ENCODE results near the gene STX10. TPM values are rescaled to one million over a fixed set of nuclear protein-coding genes. Genes with fewer than 3 reads are reported as not detected.

The STX10 gene
- total RNA-seq, 1 experiment from 2014 or later = 179 TPM

- intact Hi-C loops (cut with micrococcal nuclease) = loop anchor here (1.0 kb wide), 1 partner anchor 32 kb away; the partner anchor contains the start of genes IER2 and STX10
- DNase-seq = peak; percentile 95
- TF ChIP-seq EZH2 (IDR thresholded peaks at IDR 0.05; ENCODE audit: low read length, unreplicated experiment) = no peak
- TF ChIP-seq CTCF (conservative IDR thresholded peaks at IDR 0.05; ENCODE audit: low read depth, low read length) = no peak
- TF ChIP-seq EZH2phosphoT487 (IDR thresholded peaks at IDR 0.05; ENCODE audit: borderline replicate concordance, low read length) = no peak
- Histone ChIP-seq H3K36me3 (ENCODE audit: low read depth, low read length) (peaks cover 23% of the 10 kb centered on the region; the same call in 1 of the 2 replicates), H3K9ac (ENCODE audit: low read length) (peak within 1 kb of the TSS; percentile 95), H3K4me2 (ENCODE audit: low read length) (peak within 1 kb of the TSS; percentile 96), H3K79me2 (ENCODE audit: low read length) (peaks cover 81% of the 10 kb centered on the region), H3K4me3 (ENCODE audit: low read length) (peak within 1 kb of the TSS; percentile 93), H3K27me3 (ENCODE audit: low read length) (no peaks in the 10 kb centered on the region), H3F3A (ENCODE audit: low read length, unreplicated experiment) (peaks cover 4% of the 10 kb centered on the region), H3K4me1 (ENCODE audit: insufficient read depth, low read length) (peaks cover 38% of the 10 kb centered on the region), H2AFZ (ENCODE audit: low read length) (peak within 1 kb of the TSS; percentile 82), H3K9me2 (replicated peaks; ENCODE audit: low read length) (no peaks in the 10 kb centered on the region), H3K9me3 (ENCODE audit: low read length) (no peaks in the 10 kb centered on the region), H3K27ac (ENCODE audit: low read length) (peak within 1 kb of the TSS; percentile 81), H4K20me1 (ENCODE audit: low read length) (peaks cover 40% of the 10 kb centered on the region)
- ChIA-PET POLR2A (ENCODE audit: unreplicated experiment) (interaction anchor here (0.5 to 0.6 kb wide), 4 partner anchors 32 to 211 kb away, joined by 3 to 8 read pairs (median 4); no protein-coding TSS in a partner anchor), CTCF (interaction anchor here (1.2 kb wide), 1 partner anchor 140 kb away, joined by 3 read pairs; no protein-coding TSS in a partner anchor)
- ATAC-seq = peak; percentile 71
- BruUV-seq (replicated peaks) = no TSS peak
Measured at GRCh38 chr19:13117772-13118423, 32.3 kb downstream of the STX10 start, which contains the start of gene NACC1. NACC1 (plus strand) TSS chr19:13118264; CDS start chr19:13135208, 16,944 bp downstream.

- Histone ChIP-seq H3K27me3 (ENCODE audit: low read length) (no peaks in the 10 kb centered on the region), H3K4me2 (ENCODE audit: low read length) (peak overlapping the region; percentile 96), H3K36me3 (ENCODE audit: low read depth, low read length) (peaks cover 24% of the 10 kb centered on the region; the same call in 1 of the 2 replicates), H3K27ac (ENCODE audit: low read length) (peak overlapping the region; percentile 81), H3K9me3 (ENCODE audit: low read length) (no peaks in the 10 kb centered on the region), H3K9ac (ENCODE audit: low read length) (peak overlapping the region; percentile 94), H2AFZ (ENCODE audit: low read length) (peak overlapping the region; percentile 82), H3F3A (ENCODE audit: low read length, unreplicated experiment) (peaks cover 4% of the 10 kb centered on the region), H4K20me1 (ENCODE audit: low read length) (peaks cover 33% of the 10 kb centered on the region), H3K79me2 (ENCODE audit: low read length) (peaks cover 74% of the 10 kb centered on the region), H3K4me1 (ENCODE audit: insufficient read depth, low read length) (peaks cover 38% of the 10 kb centered on the region), H3K4me3 (ENCODE audit: low read length) (peak overlapping the region; percentile 91), H3K9me2 (replicated peaks; ENCODE audit: low read length) (no peaks in the 10 kb centered on the region)
- peak; percentile 3; the same call in 1 of the 2 replicates for ATAC-seq
- TF ChIP-seq EZH2phosphoT487 (IDR thresholded peaks at IDR 0.05; ENCODE audit: borderline replicate concordance, low read length) (no peak), CTCF (conservative IDR thresholded peaks at IDR 0.05; ENCODE audit: low read depth, low read length) (no peak), EZH2 (IDR thresholded peaks at IDR 0.05; ENCODE audit: low read length, unreplicated experiment) (no peak)
- intact Hi-C loops (cut with micrococcal nuclease) = loop anchor here (1.0 kb wide), 1 partner anchor 33 kb away; the partner anchor contains the start of genes IER2 and STX10
- BruUV-seq (replicated peaks) = no TSS peak
- POLR2A ChIA-PET (ENCODE audit: unreplicated experiment) = interaction anchor here (0.6 kb wide), 2 partner anchors 50 to 57 kb away, joined by 3 to 4 read pairs; no protein-coding TSS in a partner anchor
- CTCF ChIA-PET = interaction anchor here (0.6 to 1.2 kb wide), 3 partner anchors 134 to 155 kb away, joined by 3 to 6 read pairs (median 4); no protein-coding TSS in a partner anchor
- DNase-seq = no peak
Measured at GRCh38 chr19:13117176-13117771, 32.9 kb downstream of the STX10 start.
